H1 (cell line): ENCODE data around the gene TSPEAR. TPM values are rescaled to one million over a fixed set of nuclear protein-coding genes. Genes with fewer than 3 reads are reported as not detected.

Experiments used
- CTCF ChIA-PET: fragments of 300-600 bp; sonication (Branson Sonifier 250); formaldehyde crosslinking; loops from one replicate; lab custom pipeline; 2021; ENCODE audit not compliant: partially characterized antibody; lab: Charles Lee
- POLR2A ChIA-PET: fragments of 300-600 bp; sonication (Branson Sonifier 250); formaldehyde crosslinking; loops from one replicate; lab custom pipeline; 2021; ENCODE audit warnings: inconsistent platforms; ENCODE audit not compliant: partially characterized antibody; lab: Charles Lee
- DNase-seq, 2 experiments: peaks; one replicate each; pipeline versions ENCODE4 v3.0.0 to v3.0.0-alpha.2; 2010 to 2022; ENCODE audit warnings: low spot score in 2 of 2, low read depth in 1 of 2, mixed read lengths in 1 of 2
- FAIRE-seq: peaks from 2 replicates; lab custom pipeline; 2011; peaks lifted over from hg19 to GRCh38; lab: Jason Lieb, UNC
- H2AFZ ChIP-seq: 2 replicates; pipeline ENCODE4 v1.8.1; 2012; ENCODE audit warnings: low read length, inconsistent platforms
- H2AK5ac ChIP-seq: 2 replicates; pipeline ENCODE4 v1.6.1; 2013; ENCODE audit warnings: low read depth, low read length
- H2BK120ac ChIP-seq: replicated peaks from 2 replicates; pipeline ENCODE3; 2013; ENCODE audit warnings: low read depth, low read length, inconsistent platforms
- H2BK12ac ChIP-seq: 2 replicates; pipeline ENCODE4 v1.6.1; 2013; ENCODE audit warnings: low read depth, low read length
- H2BK15ac ChIP-seq: 2 replicates; pipeline ENCODE4 v1.6.1; 2013; ENCODE audit warnings: low read length
- H2BK20ac ChIP-seq: 2 replicates; pipeline ENCODE4 v1.6.1; 2013; ENCODE audit warnings: low read length
- H2BK5ac ChIP-seq: 2 replicates; pipeline ENCODE4 v1.6.1; 2013; ENCODE audit warnings: low read depth, low read length
- H3K14ac ChIP-seq: 2 replicates; pipeline ENCODE4 v1.6.1; 2013; ENCODE audit warnings: inconsistent platforms; ENCODE audit not compliant: insufficient read length
- H3K18ac ChIP-seq: 2 replicates; pipeline ENCODE4 v1.6.1; 2013; ENCODE audit warnings: low read length; ENCODE audit errors: extremely low read depth
- H3K23ac ChIP-seq: 2 replicates; pipeline ENCODE4 v1.6.1; 2013; ENCODE audit warnings: inconsistent platforms; ENCODE audit not compliant: insufficient read length
- H3K23me2 ChIP-seq: 2 replicates; pipeline ENCODE4 v1.6.1; 2013; ENCODE audit warnings: low read depth, low read length
- H3K27ac ChIP-seq: 2 replicates; pipeline ENCODE4 v1.6.1; 2011; ENCODE audit warnings: low read depth, low read length, inconsistent platforms
- H3K27me3 ChIP-seq, 4 experiments: replicated peaks in 1 of 4; 1 replicate in 1 of 4; 2 replicates in 3 of 4; pipeline versions ENCODE4 v1.6.1 to v1.8.1; 2011 to 2013; ENCODE audit warnings: low read length in 3 of 4, mild to moderate bottlenecking in 3 of 4, inconsistent platforms in 2 of 4, mixed read lengths in 2 of 4, moderate library complexity in 1 of 4; ENCODE audit not compliant: control insufficient read depth in 3 of 4, insufficient read depth in 3 of 4; ENCODE audit errors: extremely low read depth in 1 of 4
- H3K36me3 ChIP-seq, 4 experiments: 2 replicates each; pipeline versions ENCODE4 v1.6.1 to v1.8.1; 2011 to 2013; ENCODE audit warnings: mild to moderate bottlenecking in 4 of 4, low read length in 3 of 4, moderate library complexity in 2 of 4, control low read depth in 1 of 4, inconsistent platforms in 1 of 4; ENCODE audit not compliant: insufficient read depth in 4 of 4, control insufficient read depth in 2 of 4
- H3K4ac ChIP-seq: replicated peaks from 2 replicates; pipeline ENCODE3; 2013; ENCODE audit warnings: low read length, low read depth, mixed read lengths, inconsistent platforms; ENCODE audit not compliant: insufficient read length
- H3K4me1 ChIP-seq, 4 experiments: replicated peaks in 1 of 4; 1 replicate in 1 of 4; 2 replicates in 3 of 4; pipeline versions ENCODE4 v1.6.1 to v1.8.1; 2011 to 2013; ENCODE audit warnings: low read length in 3 of 4, inconsistent platforms in 2 of 4, mixed read lengths in 1 of 4; ENCODE audit not compliant: insufficient read depth in 4 of 4, control insufficient read depth in 3 of 4
- H3K4me2 ChIP-seq, 2 experiments: 2 replicates each; pipeline versions ENCODE4 v1.6.1 to v1.8.1; 2011 to 2013; ENCODE audit warnings: low read depth in 2 of 2, low read length in 2 of 2, control low read depth in 1 of 2, inconsistent platforms in 1 of 2, mild to moderate bottlenecking in 1 of 2; ENCODE audit not compliant: insufficient read depth in 1 of 2
- H3K4me3 ChIP-seq, 4 experiments: fragments of 200-600, 300-600 bp in 1 of 4; sonication (generic), shearing (Covaris generic), sonication (Bioruptor Twin) in 1 of 4; 2 replicates each; pipeline versions ENCODE4 v1.5.1 to v1.8.1; 2011 to 2016; ENCODE audit warnings: low read length in 4 of 4, low read depth in 3 of 4, control low read depth in 2 of 4, inconsistent platforms in 2 of 4, mild to moderate bottlenecking in 2 of 4, mixed read lengths in 1 of 4, moderate library complexity in 1 of 4; ENCODE audit not compliant: insufficient read depth in 2 of 4; ENCODE audit errors: extremely low read depth in 1 of 4
- H3K56ac ChIP-seq: replicated peaks from 2 replicates; pipeline ENCODE3; 2013; ENCODE audit warnings: low read depth, mild to moderate bottlenecking, mixed read lengths, low read length, inconsistent platforms; ENCODE audit not compliant: insufficient read length
- H3K79me1 ChIP-seq: 2 replicates; pipeline ENCODE4 v1.6.1; 2013; ENCODE audit warnings: low read depth, low read length, control low read depth
- H3K79me2 ChIP-seq, 2 experiments: 2 replicates each; pipeline versions ENCODE4 v1.6.1 to v1.8.1; 2012 to 2013; ENCODE audit warnings: low read length in 2 of 2, mild to moderate bottlenecking in 2 of 2, inconsistent platforms in 1 of 2; ENCODE audit not compliant: insufficient read depth in 2 of 2, control insufficient read depth in 1 of 2
- H3K9ac ChIP-seq, 4 experiments: replicated peaks in 1 of 4; 1 replicate in 1 of 4; 2 replicates in 3 of 4; pipeline versions ENCODE4 v1.6.1 to v1.8.1; 2011 to 2013; ENCODE audit warnings: low read depth in 3 of 4, low read length in 3 of 4, control low read depth in 2 of 4, mild to moderate bottlenecking in 2 of 4, moderate library complexity in 2 of 4, inconsistent platforms in 1 of 4; ENCODE audit errors: extremely low read depth in 1 of 4
- H3K9me3 ChIP-seq, 2 experiments: 2 replicates each; pipeline versions ENCODE4 v1.6.1 to v1.8.1; 2012 to 2013; ENCODE audit warnings: mild to moderate bottlenecking in 2 of 2, moderate library complexity in 2 of 2, control low read depth in 1 of 2, inconsistent platforms in 1 of 2, low read depth in 1 of 2, low read length in 1 of 2, mixed read lengths in 1 of 2; ENCODE audit not compliant: insufficient read depth in 2 of 2
- H4K20me1 ChIP-seq, 2 experiments: replicated peaks in 1 of 2; 2 replicates each; pipeline versions ENCODE3 to v1.8.1; 2011 to 2013; ENCODE audit warnings: inconsistent platforms in 2 of 2, low read length in 2 of 2, mild to moderate bottlenecking in 1 of 2; ENCODE audit not compliant: insufficient read depth in 2 of 2, control insufficient read depth in 1 of 2
- H4K5ac ChIP-seq: 2 replicates; pipeline ENCODE4 v1.6.1; 2013; ENCODE audit warnings: low read length, low read depth, mixed read lengths, inconsistent platforms; ENCODE audit not compliant: insufficient read length
- H4K8ac ChIP-seq: 2 replicates; pipeline ENCODE4 v1.8.0; 2013; ENCODE audit warnings: mild to moderate bottlenecking, moderate library complexity, low read length, inconsistent platforms; ENCODE audit not compliant: insufficient read depth; ENCODE audit errors: extremely low read depth
- H4K91ac ChIP-seq: replicated peaks from 2 replicates; pipeline ENCODE3; 2013; ENCODE audit warnings: low read length, mixed read lengths, inconsistent platforms; ENCODE audit not compliant: insufficient read length
- GABPA ChIP-seq: IDR thresholded peaks from 2 replicates; pipeline ENCODE4 v1.6.1; 2011; ENCODE audit warnings: mild to moderate bottlenecking, low read length, moderate library complexity, borderline replicate concordance; ENCODE audit not compliant: insufficient read depth
- RAD21 ChIP-seq, 2 experiments: IDR thresholded peaks in 1 of 2; conservative IDR thresholded peaks in 1 of 2; 2 replicates each; pipeline ENCODE4 v1.6.1; 2011; ENCODE audit warnings: low read depth in 2 of 2, low read length in 2 of 2, improper control_type of control experiment in 1 of 2, inconsistent platforms in 1 of 2, mild to moderate bottlenecking in 1 of 2, moderate library complexity in 1 of 2
- SP1 ChIP-seq: IDR thresholded peaks from 2 replicates; pipeline ENCODE4 v1.6.1; 2011; ENCODE audit warnings: low read depth, low read length
- TAF1 ChIP-seq: IDR thresholded peaks from 2 replicates; pipeline ENCODE4 v1.6.1; 2011; ENCODE audit warnings: mild to moderate bottlenecking, low read depth, low read length
- WGBS, 2 experiments: shearing (Covaris generic) in 1 of 2; methylation state at CpG; one replicate each; pipeline versions ENCODE4 v1.1.6 to v1.1.7; 2013 to 2015; ENCODE audit warnings: low lambda C conversion rate in 2 of 2, mixed read lengths in 2 of 2, inconsistent platforms in 1 of 2, low coverage in 1 of 2, missing lambda C conversion rate in 1 of 2; ENCODE audit not compliant: insufficient replicate concordance in 2 of 2, insufficient coverage in 1 of 2, insufficient read length in 1 of 2; ENCODE audit errors: extremely low coverage in 1 of 2, missing lambda C conversion rate in 1 of 2; 5-methylcytosine and 5-hydroxymethylcytosine counted together
- polyA plus RNA-seq, 7 experiments: library from polyadenylated mRNA; depleted of rRNA in 3 of 7; stranded (reverse) in 5 of 7; unstranded in 2 of 7; fragments of >200 nt in 5 of 7; fragments of 200-250 nt in 2 of 7; gene quantifications; 1 replicate in 5 of 7; 2 replicates in 1 of 7; 4 replicates in 1 of 7; pipeline versions ENCODE4 v1.2.1 to v1.2.3, GENCODE V29; 2011 to 2013; ENCODE audit warnings: missing spikeins in 2 of 7, mixed read lengths in 2 of 7
- total RNA-seq: library from RNA; stranded (reverse); fragmentation: NEBNext Ultra II Directional; extraction: Animal tissue kit (Norgen Biotek cat#: 25700); gene quantifications from 2 replicates; pipeline ENCODE4 v1.2.1, GENCODE V29; 2021
- TF ChIP-seq, protein P1 (sequence below): IDR thresholded peaks from 2 replicates; pipeline ENCODE4 v1.6.1; 2012; ENCODE audit warnings: inconsistent platforms

The TSPEAR gene
- total and polyA plus RNA-seq, 2 of the 8 experiments (the other 6 are each of a cell fraction or from before 2014, with no cell fraction given) = 0.58 to 0.89 TPM

DNA sequence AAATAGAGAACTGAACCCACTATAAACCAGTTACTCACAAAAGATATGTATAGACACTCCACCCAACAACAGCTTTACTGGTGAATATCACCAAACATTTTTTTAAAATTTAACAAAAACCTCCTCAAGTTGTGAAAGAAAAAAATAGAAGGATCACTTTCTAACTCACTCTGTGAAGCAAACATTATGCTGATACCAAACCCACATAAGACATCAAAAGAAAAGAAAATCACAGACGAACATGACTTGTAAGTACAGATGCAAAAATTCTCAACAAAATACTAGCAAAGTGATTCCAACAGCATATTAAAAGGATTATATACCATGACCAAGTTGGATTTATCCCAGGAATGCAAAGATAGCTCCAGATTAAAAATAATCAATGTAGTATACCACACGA is 19.7 kb downstream of the TSPEAR start:
- no peak for TF ChIP-seq TAF1
- no peak for TF ChIP-seq RAD21 (IDR thresholded peaks at IDR 0.05 in 1 of 2, conservative IDR thresholded peaks at IDR 0.05 in 1 of 2; ENCODE audit: low read depth in 2 of 2, low read length in 2 of 2)
- TF ChIP-seq, protein P1, sequence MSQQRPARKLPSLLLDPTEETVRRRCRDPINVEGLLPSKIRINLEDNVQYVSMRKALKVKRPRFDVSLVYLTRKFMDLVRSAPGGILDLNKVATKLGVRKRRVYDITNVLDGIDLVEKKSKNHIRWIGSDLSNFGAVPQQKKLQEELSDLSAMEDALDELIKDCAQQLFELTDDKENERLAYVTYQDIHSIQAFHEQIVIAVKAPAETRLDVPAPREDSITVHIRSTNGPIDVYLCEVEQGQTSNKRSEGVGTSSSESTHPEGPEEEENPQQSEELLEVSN = no peak
- TF ChIP-seq SP1 = no peak
- TF ChIP-seq GABPA = no peak
- Histone ChIP-seq H3K36me3 (no peaks in the 10 kb centered on the region), H3K23ac (no peak overlapping the region), H3K56ac (no peak overlapping the region), H3K4me2 (no peak overlapping the region), H3K79me2 (no peaks in the 10 kb centered on the region), H3K4me1 (peaks cover 3 to 14% (median 7%) of the 10 kb centered on the region in 4 experiments), H3K18ac (no peak overlapping the region), H4K5ac (no peak overlapping the region), H3K79me1 (peaks cover 3% of the 10 kb centered on the region; the same call in 1 of the 2 replicates), H3K27ac (no peak overlapping the region), H3K9ac (no peak overlapping the region), H3K14ac (no peak overlapping the region), H2BK5ac (no peak overlapping the region), H2BK20ac (no peak overlapping the region), H3K9me3 (peaks cover 0 to 4% of the 10 kb centered on the region in 2 experiments; a peak in 1 of 4 replicates), H2BK12ac (no peak overlapping the region), H4K20me1 (no peaks in the 10 kb centered on the region), H4K91ac (no peak overlapping the region), H2BK120ac (no peak overlapping the region), H3K27me3 (no peaks in the 10 kb centered on the region), H2AFZ (no peak overlapping the region), H2BK15ac (no peak overlapping the region), H2AK5ac (no peak overlapping the region), H3K4me3 (no peak overlapping the region), H4K8ac (no peak overlapping the region), H3K4ac (no peak overlapping the region), H3K23me2 (no peaks in the 10 kb centered on the region)
- CTCF ChIA-PET = interaction anchor here (0.7 to 1.3 kb wide), 3 partner anchors 61 to 115 kb away, joined by 3 read pairs; no protein-coding TSS in a partner anchor
- 98% methylated on average over 2 of the region's 2 CpGs; no CpG with 5 or more reads in 1 of the 2 experiments for WGBS, 2 experiments
- POLR2A ChIA-PET = interaction anchor here (1.2 to 1.5 kb wide), 2 partner anchors 9 to 15 kb away, joined by 3 to 5 read pairs; no protein-coding TSS in a partner anchor
- FAIRE-seq (no peak), DNase-seq (no peak)
